Measurements from ENCODE around the gene ESRRB.

ESRRB gene

GRCh38 chr14:76490735-76491134 is 114.8 kb downstream of the ESRRB start:
- TF ChIP-seq EGR1 (IDR thresholded peaks at IDR 0.05): no peak
- no peak for TF ChIP-seq CEBPB (IDR thresholded peaks at IDR 0.05)

GRCh38 chr14:76491172-76491930 is 115.4 kb downstream of the ESRRB start:
- no peak for TF ChIP-seq TEAD4 (IDR thresholded peaks at IDR 0.05)
- no peak for TF ChIP-seq REST (IDR thresholded peaks at IDR 0.05; ENCODE audit: low read depth)
- TF ChIP-seq USF1 (IDR thresholded peaks at IDR 0.05): no peak
- no peak for TF ChIP-seq MAX (IDR thresholded peaks at IDR 0.05)
- TF ChIP-seq FOXM1 (IDR thresholded peaks at IDR 0.05; ENCODE audit: borderline replicate concordance, low read depth): no peak
- TF ChIP-seq TAF1 (IDR thresholded peaks at IDR 0.05; ENCODE audit: low read depth): no peak
- TF ChIP-seq EP300 (IDR thresholded peaks at IDR 0.05; ENCODE audit: borderline replicate concordance): no peak
- no peak for TF ChIP-seq CREB1 (IDR thresholded peaks at IDR 0.05; ENCODE audit: low read depth)
- no peak for TF ChIP-seq CEBPB (IDR thresholded peaks at IDR 0.05)
- TF ChIP-seq ZBTB7A (IDR thresholded peaks at IDR 0.05; ENCODE audit: low read depth): no peak

- TF ChIP-seq CEBPB (IDR thresholded peaks at IDR 0.05) (no peak), RAD21 (IDR thresholded peaks at IDR 0.05; ENCODE audit: low read depth) (no peak), FOXM1 (IDR thresholded peaks at IDR 0.05; ENCODE audit: borderline replicate concordance, low read depth) (no peak), EGR1 (IDR thresholded peaks at IDR 0.05) (no peak), TEAD4 (IDR thresholded peaks at IDR 0.05) (no peak), REST (IDR thresholded peaks at IDR 0.05; ENCODE audit: low read depth) (no peak), TAF1 (IDR thresholded peaks at IDR 0.05; ENCODE audit: low read depth) (no peak), TCF12 (IDR thresholded peaks at IDR 0.05; ENCODE audit: low read depth) (no peak), ZBTB7A (IDR thresholded peaks at IDR 0.05; ENCODE audit: low read depth) (no peak), USF1 (IDR thresholded peaks at IDR 0.05) (no peak), MAX (IDR thresholded peaks at IDR 0.05) (no peak), CREB1 (IDR thresholded peaks at IDR 0.05; ENCODE audit: low read depth) (no peak), EP300 (IDR thresholded peaks at IDR 0.05; ENCODE audit: borderline replicate concordance) (no peak), NFIC (IDR thresholded peaks at IDR 0.05) (no peak), YY1 (IDR thresholded peaks at IDR 0.05; ENCODE audit: low read depth) (no peak)
These were observed 120.0 kb downstream of the ESRRB start for GRCh38 chr14:76495983-76496382.

GRCh38 chr14:76496595-76496994 is 120.7 kb downstream of the ESRRB start:
- TF ChIP-seq TEAD4 (IDR thresholded peaks at IDR 0.05) (no peak), EP300 (IDR thresholded peaks at IDR 0.05; ENCODE audit: borderline replicate concordance) (no peak), ZBTB7A (IDR thresholded peaks at IDR 0.05; ENCODE audit: low read depth) (no peak), NFIC (IDR thresholded peaks at IDR 0.05) (no peak), TCF12 (IDR thresholded peaks at IDR 0.05; ENCODE audit: low read depth) (no peak)

GRCh38 chr14:76497550-76498462 is 121.9 kb downstream of the ESRRB start:
- TF ChIP-seq REST (IDR thresholded peaks at IDR 0.05; ENCODE audit: low read depth) (no peak), CEBPB (IDR thresholded peaks at IDR 0.05) (no peak), TCF12 (IDR thresholded peaks at IDR 0.05; ENCODE audit: low read depth) (no peak), TAF1 (IDR thresholded peaks at IDR 0.05; ENCODE audit: low read depth) (no peak), RAD21 (IDR thresholded peaks at IDR 0.05; ENCODE audit: low read depth) (peak; percentile 62), YY1 (IDR thresholded peaks at IDR 0.05; ENCODE audit: low read depth) (no peak)
